Mucosa of rectum (tissue), 2 donors: Measurements from ENCODE around the gene ACP1.

Experiments used
- H3K27ac ChIP-seq, 2 donors: one replicate each; pipeline ENCODE4 v1.7.0; 2013; ENCODE audit warnings: inconsistent platforms in 2 of 2, low read depth in 2 of 2, low read length in 2 of 2
- H3K27me3 ChIP-seq, 2 donors: one replicate each; pipeline ENCODE4 v1.7.0; 2013; ENCODE audit warnings: low read length in 2 of 2; ENCODE audit not compliant: control insufficient read depth in 2 of 2, insufficient read depth in 2 of 2
- H3K36me3 ChIP-seq, 2 donors: one replicate each; pipeline ENCODE4 v1.7.0; 2013; ENCODE audit warnings: low read length in 2 of 2; ENCODE audit not compliant: control insufficient read depth in 2 of 2, insufficient read depth in 2 of 2
- H3K4me1 ChIP-seq, 2 donors: one replicate each; pipeline ENCODE4 v1.7.0; 2013; ENCODE audit warnings: low read length in 2 of 2, mild to moderate bottlenecking in 1 of 2; ENCODE audit not compliant: control insufficient read depth in 2 of 2, insufficient read depth in 2 of 2
- H3K4me3 ChIP-seq, 2 donors: one replicate each; pipeline ENCODE4 v1.7.0; 2013; ENCODE audit warnings: low read length in 2 of 2
- H3K9ac ChIP-seq, 2 donors: one replicate each; pipeline ENCODE4 v1.7.0; 2013; ENCODE audit warnings: low read length in 2 of 2, low read depth in 1 of 2, mild to moderate bottlenecking in 1 of 2
- H3K9me3 ChIP-seq, 2 donors: one replicate each; pipeline ENCODE4 v1.7.0; 2013; ENCODE audit warnings: low read length in 2 of 2; ENCODE audit not compliant: control insufficient read depth in 2 of 2
- donor health status: healthy.
- donor health status: Normal muscosa, but diverticular disease.

Gene ACP1

DNA sequence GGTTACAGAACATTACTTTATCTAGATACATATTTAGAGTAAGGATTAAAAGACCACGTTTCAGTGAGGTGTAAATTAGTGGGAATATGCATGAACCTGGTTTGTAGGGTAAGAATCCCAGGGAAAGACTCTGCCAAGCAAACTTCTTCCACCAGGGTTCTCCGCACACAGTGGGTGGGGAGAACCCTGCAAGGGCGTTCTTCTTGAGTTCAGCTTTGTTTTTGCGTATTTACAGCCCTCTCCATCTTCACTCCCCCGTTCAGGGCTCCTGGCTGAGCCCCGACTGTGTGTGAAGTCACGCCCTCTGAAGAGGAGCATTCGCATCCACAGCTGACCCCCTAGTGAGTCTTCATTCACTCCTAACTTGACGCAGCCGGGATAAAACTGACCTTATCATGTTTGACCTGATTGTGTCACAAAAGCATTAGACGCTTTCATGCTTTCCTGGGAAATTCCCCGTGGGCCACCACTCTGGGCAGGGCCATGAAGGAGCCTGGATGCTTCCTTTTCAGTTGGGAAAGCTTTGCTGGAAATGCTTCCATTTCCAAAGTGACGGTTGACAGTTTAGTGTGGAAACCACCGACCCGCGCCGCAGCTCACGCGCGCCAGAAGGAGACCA lies 22.1 kb downstream of the ACP1 start:
- H3K9ac ChIP-seq: peak overlapping the region in 1 of 2 donors; percentile 47

DNA sequence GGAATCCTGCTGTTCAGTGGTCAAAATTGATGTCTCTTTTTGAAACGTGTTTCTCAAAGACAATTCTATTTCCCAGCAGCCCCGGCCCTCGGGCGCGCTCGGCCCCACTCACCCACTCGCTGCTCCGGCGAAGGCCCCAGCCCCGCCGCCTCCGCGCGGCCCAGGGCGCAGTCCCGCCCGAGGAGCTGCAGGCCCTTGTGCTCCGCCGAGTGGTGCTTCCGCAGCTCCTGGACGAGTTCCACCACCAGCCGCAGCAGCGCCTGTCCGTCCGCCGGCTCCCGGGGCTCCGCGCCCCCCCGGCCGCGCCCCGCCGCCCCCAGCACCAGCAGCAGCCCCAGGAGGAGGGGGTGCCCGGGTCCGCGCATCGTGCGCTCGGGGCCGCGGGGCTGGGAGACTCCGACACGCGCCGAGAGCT lies 22.7 kb downstream of the ACP1 start:
- peaks cover 4% of the 10 kb centered on the region in 2 donors for H3K36me3 ChIP-seq
- peaks cover 16 to 29% of the 10 kb centered on the region in 2 donors for H3K27me3 ChIP-seq
- peaks cover 10% of the 10 kb centered on the region in 2 donors for H3K4me1 ChIP-seq
- peak overlapping the region in 1 of 2 donors; percentile 47 for H3K9ac ChIP-seq
- peak overlapping the region in 1 of 2 donors; percentile 41 for H3K4me3 ChIP-seq
- H3K27ac ChIP-seq: no peak overlapping the region
- H3K9me3 ChIP-seq: no peaks in the 10 kb centered on the region

More for the DNA sequence above, 22.1 kb downstream of the ACP1 start:
- Histone ChIP-seq H3K36me3 (peaks cover 7 to 8% of the 10 kb centered on the region in 2 donors), H3K27me3 (peaks cover 16 to 29% of the 10 kb centered on the region in 2 donors), H3K4me1 (peaks cover 10% of the 10 kb centered on the region in 2 donors), H3K4me3 (peak overlapping the region in 1 of 2 donors; percentile 41), H3K27ac (no peak overlapping the region), H3K9me3 (no peaks in the 10 kb centered on the region)

DNA sequence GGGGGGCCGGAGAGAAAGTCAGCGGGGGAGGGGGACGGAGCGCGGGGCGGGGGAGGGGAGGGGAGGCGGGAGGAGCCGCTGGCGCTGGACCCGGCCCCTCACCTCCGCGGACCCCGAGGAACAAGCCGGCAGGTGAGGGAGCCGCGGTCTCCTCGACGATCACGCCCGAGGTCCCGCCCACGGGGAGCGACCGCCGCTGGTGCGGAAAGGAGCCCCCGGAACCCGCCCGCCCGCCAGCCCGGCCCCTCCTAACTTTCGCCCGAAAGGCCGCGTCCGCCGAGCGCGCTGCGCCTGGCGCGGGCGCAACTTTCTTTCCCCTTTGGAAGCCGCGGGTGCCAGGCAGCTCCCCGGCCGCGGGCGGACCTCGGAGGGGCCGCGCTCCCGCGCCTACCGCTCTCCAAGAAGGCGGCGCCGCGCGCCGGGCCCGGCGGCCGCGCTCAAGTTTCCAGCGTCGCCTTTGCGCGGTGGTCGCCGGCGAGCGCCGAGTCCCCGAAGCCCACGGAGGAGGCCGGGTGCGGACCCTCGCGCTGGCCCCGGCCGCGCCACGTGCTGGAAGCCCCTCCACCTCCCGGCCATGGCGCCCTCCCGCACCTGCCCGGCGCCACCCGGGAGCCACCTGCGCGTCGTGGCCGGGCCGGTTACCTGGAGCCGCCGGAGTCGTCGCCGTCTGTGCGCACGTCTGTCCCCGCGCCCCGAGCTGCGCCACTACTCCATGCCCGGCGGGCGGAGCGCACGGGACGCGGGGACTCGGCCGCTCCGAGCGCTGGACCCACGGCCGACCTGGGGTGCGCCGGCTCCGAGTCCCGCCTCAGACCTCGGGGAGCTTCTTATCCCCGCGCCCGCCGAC lies 23.4 kb downstream of the ACP1 start, which contains the start of gene ALKAL2:
Gene ALKAL2, minus strand, starts transcription at position 181 of the 847 bp plus-strand sequence. CDS start 256 bp downstream, outside the sequence.
- Histone ChIP-seq H3K27me3 (peaks cover 16 to 29% of the 10 kb centered on the region in 2 donors), H3K4me1 (peaks cover 10% of the 10 kb centered on the region in 2 donors), H3K9ac (peak within 1 kb of the TSS; percentile 16 to 47), H3K4me3 (peak within 1 kb of the TSS in 1 of 2 donors; percentile 41), H3K9me3 (no peaks in the 10 kb centered on the region), H3K27ac (peak within 1 kb of the TSS in 1 of 2 donors; percentile 43), H3K36me3 (no peaks in the 10 kb centered on the region)

DNA sequence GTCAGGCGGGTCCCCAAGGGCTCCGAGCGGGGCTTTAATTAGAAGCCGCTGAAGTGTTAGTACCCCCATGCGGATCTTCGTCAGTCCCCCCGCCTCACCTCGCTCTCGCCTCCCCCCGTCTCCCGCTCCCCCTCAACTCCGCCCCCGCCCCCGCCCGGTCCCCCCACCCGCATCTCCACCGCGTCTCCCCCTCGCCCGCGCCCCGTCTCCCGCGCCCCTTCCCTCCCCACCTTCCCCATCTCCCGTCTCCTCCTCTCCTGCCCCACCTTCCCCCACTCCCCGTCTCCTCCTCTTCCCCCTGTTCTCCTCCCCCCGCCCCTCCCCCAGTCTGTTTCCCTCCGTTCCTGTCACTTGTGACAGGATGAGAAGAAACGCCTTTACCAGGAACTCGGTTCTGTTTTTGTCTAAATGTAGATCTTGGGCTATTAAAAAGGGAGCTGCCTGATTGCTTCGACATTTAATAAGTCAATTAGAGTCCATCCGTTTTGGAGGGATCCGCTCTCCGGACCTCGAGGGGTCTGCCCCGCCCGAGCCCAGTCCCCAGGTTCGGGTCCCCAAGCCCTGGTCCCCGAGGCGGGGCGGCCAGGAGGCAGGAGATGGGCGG lies 24.1 kb downstream of the ACP1 start:
- H3K4me3 ChIP-seq: peak overlapping the region; percentile 57 to 71
- no peaks in the 10 kb centered on the region for H3K9me3 ChIP-seq
- H3K27me3 ChIP-seq: peaks cover 16 to 29% of the 10 kb centered on the region in 2 donors
- peak overlapping the region in 1 of 2 donors; percentile 43 for H3K27ac ChIP-seq
- no peak overlapping the region for H3K9ac ChIP-seq
- H3K4me1 ChIP-seq: peaks cover 10% of the 10 kb centered on the region in 2 donors
- H3K36me3 ChIP-seq: no peaks in the 10 kb centered on the region

DNA sequence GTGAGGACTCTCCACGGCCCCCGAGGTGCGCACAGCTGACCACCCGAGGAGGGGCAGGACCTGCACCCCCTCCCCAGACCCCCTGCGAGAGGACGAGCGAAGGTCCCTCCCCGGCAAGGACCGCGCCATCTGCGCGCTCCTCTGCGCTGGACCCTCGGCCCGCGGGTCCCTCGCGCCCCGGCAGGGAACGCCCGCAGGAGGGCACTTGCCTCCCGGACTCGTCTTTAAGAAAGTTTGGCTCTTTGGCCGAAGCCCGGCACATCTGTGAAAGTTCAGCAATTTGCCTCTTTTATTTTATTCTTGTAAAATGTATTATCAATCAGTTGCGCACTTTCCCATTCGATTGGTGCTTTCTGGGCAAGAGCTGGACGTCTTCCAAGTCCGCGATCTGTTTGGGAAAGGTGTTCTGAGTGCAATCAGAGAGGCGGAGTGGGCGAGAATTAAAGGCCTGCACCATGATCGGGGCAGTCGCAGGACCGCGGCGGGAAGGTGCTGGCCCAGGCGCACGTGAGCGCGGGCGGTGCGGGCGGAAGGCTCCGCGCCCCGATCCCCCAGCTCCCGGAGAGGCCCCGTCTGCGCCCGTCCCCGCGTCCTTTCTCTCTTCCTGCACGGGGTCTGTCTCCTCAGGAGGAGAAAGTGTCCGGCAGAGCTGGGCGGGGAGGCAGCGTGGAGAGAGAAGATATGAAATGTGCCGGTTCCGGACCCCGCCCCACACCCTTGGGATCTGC lies 24.8 kb downstream of the ACP1 start:
- peak overlapping the region; percentile 12 to 32 for H3K9ac ChIP-seq
- H3K4me1 ChIP-seq: peaks cover 10% of the 10 kb centered on the region in 2 donors
- no peaks in the 10 kb centered on the region for H3K36me3 ChIP-seq
- H3K27me3 ChIP-seq: peaks cover 16 to 29% of the 10 kb centered on the region in 2 donors
- H3K27ac ChIP-seq: peak overlapping the region in 1 of 2 donors; percentile 38
- peak overlapping the region; percentile 57 to 71 for H3K4me3 ChIP-seq
- H3K9me3 ChIP-seq: no peaks in the 10 kb centered on the region

DNA sequence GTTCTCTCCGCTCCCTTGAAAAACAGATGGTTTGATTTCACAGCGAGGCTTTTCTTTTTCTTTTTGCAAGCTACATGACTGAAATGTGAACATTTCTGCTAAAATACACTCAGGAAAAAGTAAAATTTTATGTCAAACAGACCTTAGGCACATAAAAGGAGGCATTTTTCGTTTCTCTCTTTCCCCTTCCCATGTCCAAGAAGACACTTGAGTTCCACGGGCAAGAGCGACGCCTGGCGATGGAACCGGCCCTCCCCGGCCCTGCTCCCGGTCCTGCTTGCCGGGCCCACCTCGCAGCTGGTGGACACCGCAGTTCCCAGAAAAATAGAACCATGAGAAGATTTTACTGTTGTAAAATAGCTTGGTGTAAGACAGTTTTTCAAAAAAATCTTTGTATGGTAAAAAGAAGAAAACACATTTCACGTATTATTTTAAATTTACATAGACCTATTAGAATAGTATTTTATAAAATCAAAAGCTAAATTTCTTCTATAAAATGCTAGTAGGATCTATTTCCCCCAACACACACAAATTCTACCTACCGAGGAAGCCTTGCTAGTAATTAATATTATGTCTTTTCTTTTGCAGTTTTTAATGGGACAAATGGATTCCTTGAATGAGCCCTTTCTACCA lies 25.5 kb downstream of the ACP1 start:
- H3K36me3 ChIP-seq: no peaks in the 10 kb centered on the region
- H3K9ac ChIP-seq: peak overlapping the region in 1 of 2 donors; percentile 12
- H3K27ac ChIP-seq: no peak overlapping the region
- H3K9me3 ChIP-seq: no peaks in the 10 kb centered on the region
- peaks cover 16 to 32% of the 10 kb centered on the region in 2 donors for H3K27me3 ChIP-seq
- peaks cover 10% of the 10 kb centered on the region in 2 donors for H3K4me1 ChIP-seq
- H3K4me3 ChIP-seq: peak overlapping the region; percentile 57 to 71

DNA sequence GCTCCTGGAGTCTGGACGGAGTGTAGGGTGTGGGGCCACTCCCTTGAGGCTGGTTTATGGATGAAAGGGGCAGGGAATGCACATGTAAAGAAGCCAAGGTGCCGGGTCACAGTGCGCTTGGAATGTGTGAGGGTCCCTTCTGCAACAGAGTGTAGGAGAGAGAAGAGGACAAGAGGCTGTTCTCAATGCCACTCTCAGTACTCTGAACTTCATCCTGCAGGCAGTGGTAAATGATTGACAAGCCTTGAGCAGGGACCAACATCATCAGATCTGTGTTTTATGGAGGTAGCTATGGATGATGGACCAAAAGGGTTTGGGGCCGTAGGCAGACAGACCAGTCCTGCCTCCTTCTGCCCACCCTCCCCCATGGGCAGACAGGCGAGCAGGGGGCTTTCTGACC lies 30.3 kb downstream of the ACP1 start:
- Histone ChIP-seq H3K27ac (no peak overlapping the region), H3K36me3 (no peaks in the 10 kb centered on the region), H3K4me1 (no peaks in the 10 kb centered on the region), H3K27me3 (peaks cover 7 to 12% of the 10 kb centered on the region in 2 donors), H3K9me3 (no peaks in the 10 kb centered on the region), H3K9ac (no peak overlapping the region), H3K4me3 (no peak overlapping the region)

DNA sequence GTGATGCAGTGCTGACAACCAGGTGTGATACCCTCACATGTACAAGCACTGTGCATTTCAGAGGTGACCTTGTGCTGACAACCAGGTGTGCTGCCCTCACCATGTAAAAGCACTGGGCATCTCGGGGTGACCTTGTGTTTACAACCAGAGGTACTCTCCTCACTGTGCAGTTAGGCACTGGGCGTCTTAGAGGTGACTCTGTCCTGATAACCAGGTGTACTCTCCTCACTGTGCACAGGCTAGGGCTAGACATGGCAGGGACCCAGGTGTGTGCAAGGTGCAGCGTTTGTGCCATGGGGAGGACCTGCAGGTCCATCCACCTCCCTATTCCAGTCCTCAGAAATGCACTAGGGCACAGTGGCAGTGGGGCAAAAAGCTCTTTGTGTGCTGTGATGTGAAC lies 31.6 kb downstream of the ACP1 start:
- Histone ChIP-seq H3K4me1 (no peaks in the 10 kb centered on the region), H3K27me3 (peaks cover 6 to 12% of the 10 kb centered on the region in 2 donors), H3K9me3 (no peaks in the 10 kb centered on the region), H3K9ac (no peak overlapping the region), H3K36me3 (no peaks in the 10 kb centered on the region), H3K4me3 (no peak overlapping the region), H3K27ac (no peak overlapping the region)

DNA sequence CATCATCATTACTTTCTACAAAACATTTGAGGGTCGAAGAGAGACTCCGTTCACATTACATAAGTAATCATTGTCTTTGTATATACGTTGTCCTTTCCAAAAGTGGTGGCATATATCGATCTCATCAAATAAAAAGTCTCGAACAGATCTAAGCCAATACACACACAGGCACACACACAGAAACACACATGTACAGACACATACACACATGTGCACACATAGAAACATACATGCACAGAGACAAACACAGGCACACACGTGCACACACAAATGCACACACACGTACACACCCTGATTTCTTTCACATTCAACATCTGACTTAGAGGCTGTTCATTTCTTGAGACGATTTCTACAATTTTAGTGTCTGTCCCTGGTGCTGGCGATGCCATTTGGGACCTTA lies 40.6 kb downstream of the ACP1 start:
- Histone ChIP-seq H3K36me3 (no peaks in the 10 kb centered on the region), H3K27ac (no peak overlapping the region), H3K9me3 (no peaks in the 10 kb centered on the region), H3K27me3 (no peaks in the 10 kb centered on the region), H3K9ac (no peak overlapping the region), H3K4me3 (no peak overlapping the region), H3K4me1 (no peaks in the 10 kb centered on the region)
